HepG2 (cell line): ENCODE results near the gene EYA4. TPM values are rescaled to one million over a fixed set of nuclear protein-coding genes. Genes with fewer than 3 reads are reported as not detected.

Experiments
- ATAC-seq: fragments of 200-7000 bp; cut with Tn5 transposase; 3 replicates; pipeline ENCODE4 v1.9.1; 2020; ENCODE audit warnings: mild to moderate bottlenecking, moderate library complexity
- BruUV-seq: library from RNA; stranded (reverse); fragments of 400-500 nt; replicated peaks from 2 replicates; lab custom pipeline; 2021; lab: Mats Ljungman, UMichigan
- CTCF ChIA-PET: fragments of 300-600 bp; formaldehyde crosslinking; extraction: SDS; loops from one replicate; lab custom pipeline; 2021; ENCODE audit warnings: low total read pairs, inconsistent platforms, low intra/inter-chr PET ratio; lab: Yijun Ruan, JAX
- POLR2A ChIA-PET: fragments of 350-600 bp; sonication (Branson Sonifier 250); formaldehyde crosslinking; loops from one replicate; lab custom pipeline; 2020; ENCODE audit warnings: antibody characterized with exemption, inconsistent platforms; lab: Yijun Ruan, JAX
- DNase-seq: peaks from one replicate; pipeline ENCODE4 v3.0.0-alpha.2; 2015; ENCODE audit warnings: low spot score
- FAIRE-seq: peaks from 3 replicates; lab custom pipeline; 2011; peaks lifted over from hg19 to GRCh38; lab: Jason Lieb, UNC
- H2AFZ ChIP-seq: one replicate; pipeline ENCODE4 v1.6.1; 2011; ENCODE audit warnings: low read length, inconsistent platforms
- H3K27ac ChIP-seq: fragments of 300-600 bp; 3 replicates; pipeline ENCODE4 v1.8.0; 2011; ENCODE audit warnings: mixed run types, mild to moderate bottlenecking, mixed read lengths, low read length, inconsistent platforms; ENCODE audit not compliant: insufficient read depth; ENCODE audit errors: extremely low read length
- H3K27me3 ChIP-seq, 2 experiments: fragments of 200-600 bp in 1 of 2; 2 replicates in 1 of 2; 3 replicates in 1 of 2; pipeline versions ENCODE4 v1.6.0 to v1.8.0; 2011; ENCODE audit warnings: low read length in 2 of 2, mild to moderate bottlenecking in 2 of 2, moderate library complexity in 2 of 2, inconsistent platforms in 1 of 2; ENCODE audit not compliant: insufficient read depth in 2 of 2, control insufficient read depth in 1 of 2
- H3K36me3 ChIP-seq, 2 experiments: fragments of 200-600 bp in 1 of 2; replicated peaks in 1 of 2; 2 replicates in 1 of 2; 3 replicates in 1 of 2; pipeline versions ENCODE4 v1.5.1 to v1.8.0; 2011; ENCODE audit warnings: low read length in 2 of 2, inconsistent platforms in 1 of 2; ENCODE audit not compliant: insufficient read depth in 2 of 2, control insufficient read depth in 1 of 2
- H3K4me1 ChIP-seq: 2 replicates; pipeline ENCODE4 v1.5.1; 2012; ENCODE audit warnings: low read length, inconsistent platforms; ENCODE audit not compliant: insufficient read depth
- H3K4me2 ChIP-seq: 2 replicates; pipeline ENCODE4 v1.6.0; 2011; ENCODE audit warnings: low read depth, low read length, inconsistent platforms
- H3K4me3 ChIP-seq, 3 experiments: fragments of 200-600 bp in 1 of 3; sonication (generic), shearing (Covaris generic) in 1 of 3; replicated peaks in 1 of 3; 2 replicates each; pipeline ENCODE4 v1.5.1; 2011 to 2016; ENCODE audit warnings: low read length in 3 of 3, inconsistent platforms in 2 of 3, low read depth in 2 of 3, mild to moderate bottlenecking in 2 of 3, control low read depth in 1 of 3, mixed read lengths in 1 of 3; ENCODE audit not compliant: insufficient read depth in 1 of 3
- H3K79me2 ChIP-seq: one replicate; pipeline ENCODE4 v1.6.1; 2011; ENCODE audit warnings: low read length, inconsistent platforms; ENCODE audit not compliant: insufficient read depth
- H3K9ac ChIP-seq: 2 replicates; pipeline ENCODE4 v1.6.0; 2011; ENCODE audit warnings: mild to moderate bottlenecking, low read depth, low read length, inconsistent platforms; ENCODE audit not compliant: insufficient read depth
- H3K9me3 ChIP-seq: 2 replicates; pipeline ENCODE4 v1.5.1; 2012; ENCODE audit warnings: mild to moderate bottlenecking, low read length
- H4K20me1 ChIP-seq: 2 replicates; pipeline ENCODE4 v1.6.0; 2011; ENCODE audit warnings: inconsistent platforms, mild to moderate bottlenecking, low read length, moderate library complexity; ENCODE audit not compliant: insufficient read depth
- ASH2L ChIP-seq: fragments of 300-600, 200-600 bp; sonication (generic); IDR thresholded peaks from 2 replicates; pipeline ENCODE4 v1.7.0; 2017; ENCODE audit warnings: low read depth, mild to moderate bottlenecking, moderate library complexity, mixed read lengths, low read length; ENCODE audit not compliant: insufficient read length
- CCAR2 ChIP-seq: fragments of 200-400 bp; formaldehyde crosslinking; optimal IDR thresholded peaks from 2 replicates; pipeline ENCODE3; 2018; ENCODE audit warnings: low read depth, mild to moderate bottlenecking, low read length, moderate library complexity
- FOXM1 ChIP-seq: sonication (generic); formaldehyde crosslinking; IDR thresholded peaks from 2 replicates; pipeline ENCODE4 v1.5.0; 2020; ENCODE audit warnings: missing genetic modification reagents
- MAFK ChIP-seq, 2 experiments: IDR thresholded peaks in 1 of 2; conservative IDR thresholded peaks in 1 of 2; 2 replicates each; pipeline ENCODE4 v1.6.1; 2011; ENCODE audit warnings: improper control_type of control experiment in 2 of 2, low read length in 2 of 2
- NR2F6 ChIP-seq, 2 experiments: IDR thresholded peaks; 2 replicates each; pipeline ENCODE4 v1.6.1; 2016; ENCODE audit warnings: antibody characterized with exemption in 1 of 2, mild to moderate bottlenecking in 1 of 2
- ONECUT2 ChIP-seq: sonication (generic); formaldehyde crosslinking; IDR thresholded peaks from 2 replicates; pipeline ENCODE4 v1.4.0; 2020; ENCODE audit warnings: missing genetic modification reagents
- SPEN ChIP-seq: sonication (generic); formaldehyde crosslinking; IDR thresholded peaks from 2 replicates; pipeline ENCODE4 v1.5.1; 2020; ENCODE audit warnings: low read depth, mild to moderate bottlenecking, missing genetic modification reagents
- ZFP41 ChIP-seq: sonication (generic); formaldehyde crosslinking; IDR thresholded peaks from 2 replicates; pipeline ENCODE4 v1.4.0; 2020; ENCODE audit warnings: mild to moderate bottlenecking, missing genetic modification reagents, borderline replicate concordance
- ZNF275 ChIP-seq: sonication (generic); formaldehyde crosslinking; IDR thresholded peaks from 2 replicates; pipeline ENCODE4 v1.8.0; 2022; ENCODE audit warnings: missing genetic modification reagents, mild to moderate bottlenecking, inconsistent platforms, borderline replicate concordance
- ZNF430 ChIP-seq: sonication (generic); formaldehyde crosslinking; IDR thresholded peaks from 2 replicates; pipeline ENCODE4 v1.9.0; 2021; ENCODE audit warnings: mild to moderate bottlenecking, missing genetic modification reagents
- ZSCAN31 ChIP-seq: sonication (generic); formaldehyde crosslinking; IDR thresholded peaks from 2 replicates; pipeline ENCODE4 v1.5.0; 2020; ENCODE audit warnings: low read depth, mild to moderate bottlenecking, missing genetic modification reagents
- WGBS: methylation state at CpG from one replicate; pipeline ENCODE4 v1.1.6; 2017; ENCODE audit warnings: low lambda C conversion rate; 5-methylcytosine and 5-hydroxymethylcytosine counted together
- in situ Hi-C: cut with HindIII; loops from 2 replicates; pipeline ENCODE4 v1.10.0; 2017; ENCODE audit warnings: low pct_unique_long_range_greater_than_20kb; ENCODE audit not compliant: extremely low pct_ligation_motif_present
- intact Hi-C: fragments of 100-400 bp; cut with micrococcal nuclease; formaldehyde crosslinking; loops from one replicate; pipeline ENCODE4 v1.10.0; 2022; ENCODE audit not compliant: unreplicated experiment
- polyA plus RNA-seq, 8 experiments: library from polyadenylated mRNA; depleted of rRNA in 3 of 8; stranded (reverse) in 7 of 8; unstranded in 1 of 8; fragments of >200 nt; fragmentation: Illumina TruSeq in 4 of 8; extraction: Trizol in 4 of 8; gene quantifications; 2 replicates each; pipeline versions ENCODE4 v1.2.1 to v1.2.3, GENCODE V29; 2011 to 2016; ENCODE audit warnings: low read depth in 4 of 8, missing spikeins in 1 of 8, mixed read lengths in 1 of 8; ENCODE audit not compliant: insufficient read depth in 1 of 8
- total RNA-seq, 5 experiments: library from RNA; depleted of rRNA; stranded (reverse); fragments of >200 nt; fragmentation: Illumina TruSeq; extraction: Trizol; gene quantifications; 2 replicates each; pipeline ENCODE4 v1.2.3, GENCODE V29; 2016; ENCODE audit warnings: low read depth in 1 of 5

Gene EYA4
- total and polyA plus RNA-seq, 2 of the 13 experiments (the other 11 are each of a cell fraction or from before 2014, with no cell fraction given): not detected

- no peaks in the 10 kb centered on the region for H3K4me1 ChIP-seq
- H3K27me3 ChIP-seq: peaks cover 2 to 5% of the 10 kb centered on the region in 2 experiments; a peak in 2 of 5 replicates
- no TSS peak for BruUV-seq
- no peak overlapping the region for H3K27ac ChIP-seq
- no peak for FAIRE-seq
- no peak for DNase-seq
- H4K20me1 ChIP-seq: no peaks in the 10 kb centered on the region
- CTCF ChIA-PET: no interaction called here
- H3K9ac ChIP-seq: no peak overlapping the region
- in situ Hi-C loops (no loop called here), intact Hi-C loops (no loop called here)
- H3K36me3 ChIP-seq: no peaks in the 10 kb centered on the region
- POLR2A ChIA-PET: no interaction called here
- ATAC-seq: no peak
- no peaks in the 10 kb centered on the region for H3K9me3 ChIP-seq
- no peak overlapping the region for H3K4me2 ChIP-seq
- H3K4me3 ChIP-seq: no peak overlapping the region
- 6% methylated on average over 5 of the region's 5 CpGs for WGBS
- H3K79me2 ChIP-seq: no peaks in the 10 kb centered on the region
- H2AFZ ChIP-seq: no peak overlapping the region
- no peak for TF ChIP-seq ONECUT2 (CRISPR knock-in tag)
- no peak for TF ChIP-seq ZNF430 (CRISPR knock-in tag)
- TF ChIP-seq ZSCAN31: no peak
- TF ChIP-seq FOXM1 (CRISPR knock-in tag): no peak
- TF ChIP-seq CCAR2: no peak
- no peak for TF ChIP-seq ZFP41 (CRISPR knock-in tag)
- no peak for TF ChIP-seq NR2F6 (IDR thresholded peaks at IDR 0.05)
- TF ChIP-seq NR2F6 (CRISPR knock-in tag; IDR thresholded peaks at IDR 0.05): no peak
- TF ChIP-seq SPEN (CRISPR knock-in tag): no peak
- TF ChIP-seq MAFK (conservative IDR thresholded peaks at IDR 0.05 in 1 of 2, IDR thresholded peaks at IDR 0.05 in 1 of 2; ENCODE audit: low read length in 2 of 2): no peak
- TF ChIP-seq ASH2L: no peak
- no peak for TF ChIP-seq ZNF275
- TF ChIP-seq, all 625 proteins: peak for 0
Observed at GRCh38 chr6:133526436-133526835, 285.3 kb downstream of the EYA4 start.
